ENCODE measurements around the gene CNTNAP1. TPM values are rescaled to one million over a fixed set of nuclear protein-coding genes. Genes with fewer than 3 reads are reported as not detected.

CNTNAP1 gene
- total and polyA plus RNA-seq, 9 of the 15 experiments (the other 6 are each of a cell fraction or from before 2014, with no cell fraction given): 0.10 to 1.8 (median 0.62) TPM

DNA sequence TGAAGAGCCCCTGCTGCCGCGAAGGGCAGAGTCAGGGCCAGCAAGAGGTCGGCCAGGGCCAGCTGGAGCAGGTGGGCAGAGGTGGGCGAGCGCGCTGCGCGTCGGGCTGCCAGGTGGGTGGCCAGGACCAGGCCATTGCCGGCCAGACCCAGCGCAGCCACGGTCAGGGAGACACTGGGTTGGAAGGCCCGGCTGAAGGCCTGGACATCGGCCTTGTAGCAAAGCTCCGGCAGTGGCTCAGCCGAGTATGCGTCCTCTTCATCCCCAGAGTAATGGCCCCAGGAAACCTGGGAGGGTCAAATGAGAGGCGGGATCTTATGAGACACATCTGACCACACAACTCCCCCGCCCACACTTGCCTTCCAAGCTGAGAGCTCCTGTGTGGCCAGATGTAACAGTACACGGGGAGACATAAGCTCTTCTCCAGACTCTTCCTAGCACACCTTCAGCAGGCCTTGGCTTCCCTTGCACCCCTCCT lies 2.0 kb upstream of the CNTNAP1 start (continued):
- TF ChIP-seq RBM34 (IDR thresholded peaks at IDR 0.05; ENCODE audit: borderline replicate concordance, insufficient read depth, low read length): no peak
- TF ChIP-seq, protein P1, sequence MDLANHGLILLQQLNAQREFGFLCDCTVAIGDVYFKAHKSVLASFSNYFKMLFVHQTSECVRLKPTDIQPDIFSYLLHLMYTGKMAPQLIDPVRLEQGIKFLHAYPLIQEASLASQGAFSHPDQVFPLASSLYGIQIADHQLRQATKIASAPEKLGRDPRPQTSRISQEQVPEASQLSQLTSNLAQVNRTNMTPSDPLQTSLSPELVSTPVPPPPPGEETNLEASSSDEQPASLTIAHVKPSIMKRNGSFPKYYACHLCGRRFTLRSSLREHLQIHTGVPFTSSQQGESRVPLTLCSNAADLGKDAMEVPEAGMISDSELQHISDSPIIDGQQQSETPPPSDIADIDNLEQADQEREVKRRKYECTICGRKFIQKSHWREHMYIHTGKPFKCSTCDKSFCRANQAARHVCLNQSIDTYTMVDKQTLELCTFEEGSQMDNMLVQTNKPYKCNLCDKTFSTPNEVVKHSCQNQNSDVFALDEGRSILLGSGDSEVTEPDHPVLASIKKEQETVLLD (IDR thresholded peaks at IDR 0.05): no peak
- peak; percentile 76 for TF ChIP-seq EHMT2 (IDR thresholded peaks at IDR 0.05)
- no peak for TF ChIP-seq MBD2 (IDR thresholded peaks at IDR 0.05; ENCODE audit: borderline replicate concordance, low read depth)
- TF ChIP-seq RBM14 (IDR thresholded peaks at IDR 0.05; ENCODE audit: borderline replicate concordance, insufficient read depth, low read depth, low read length): no peak
- TF ChIP-seq, protein P2, sequence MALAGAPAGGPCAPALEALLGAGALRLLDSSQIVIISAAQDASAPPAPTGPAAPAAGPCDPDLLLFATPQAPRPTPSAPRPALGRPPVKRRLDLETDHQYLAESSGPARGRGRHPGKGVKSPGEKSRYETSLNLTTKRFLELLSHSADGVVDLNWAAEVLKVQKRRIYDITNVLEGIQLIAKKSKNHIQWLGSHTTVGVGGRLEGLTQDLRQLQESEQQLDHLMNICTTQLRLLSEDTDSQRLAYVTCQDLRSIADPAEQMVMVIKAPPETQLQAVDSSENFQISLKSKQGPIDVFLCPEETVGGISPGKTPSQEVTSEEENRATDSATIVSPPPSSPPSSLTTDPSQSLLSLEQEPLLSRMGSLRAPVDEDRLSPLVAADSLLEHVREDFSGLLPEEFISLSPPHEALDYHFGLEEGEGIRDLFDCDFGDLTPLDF (CRISPR knock-in tag; IDR thresholded peaks at IDR 0.05): no peak
- TF ChIP-seq, protein P3, sequence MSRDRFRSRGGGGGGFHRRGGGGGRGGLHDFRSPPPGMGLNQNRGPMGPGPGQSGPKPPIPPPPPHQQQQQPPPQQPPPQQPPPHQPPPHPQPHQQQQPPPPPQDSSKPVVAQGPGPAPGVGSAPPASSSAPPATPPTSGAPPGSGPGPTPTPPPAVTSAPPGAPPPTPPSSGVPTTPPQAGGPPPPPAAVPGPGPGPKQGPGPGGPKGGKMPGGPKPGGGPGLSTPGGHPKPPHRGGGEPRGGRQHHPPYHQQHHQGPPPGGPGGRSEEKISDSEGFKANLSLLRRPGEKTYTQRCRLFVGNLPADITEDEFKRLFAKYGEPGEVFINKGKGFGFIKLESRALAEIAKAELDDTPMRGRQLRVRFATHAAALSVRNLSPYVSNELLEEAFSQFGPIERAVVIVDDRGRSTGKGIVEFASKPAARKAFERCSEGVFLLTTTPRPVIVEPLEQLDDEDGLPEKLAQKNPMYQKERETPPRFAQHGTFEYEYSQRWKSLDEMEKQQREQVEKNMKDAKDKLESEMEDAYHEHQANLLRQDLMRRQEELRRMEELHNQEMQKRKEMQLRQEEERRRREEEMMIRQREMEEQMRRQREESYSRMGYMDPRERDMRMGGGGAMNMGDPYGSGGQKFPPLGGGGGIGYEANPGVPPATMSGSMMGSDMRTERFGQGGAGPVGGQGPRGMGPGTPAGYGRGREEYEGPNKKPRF (IDR thresholded peaks at IDR 0.05; ENCODE audit: low read depth, low read length): no peak
- TF ChIP-seq, protein P4, sequence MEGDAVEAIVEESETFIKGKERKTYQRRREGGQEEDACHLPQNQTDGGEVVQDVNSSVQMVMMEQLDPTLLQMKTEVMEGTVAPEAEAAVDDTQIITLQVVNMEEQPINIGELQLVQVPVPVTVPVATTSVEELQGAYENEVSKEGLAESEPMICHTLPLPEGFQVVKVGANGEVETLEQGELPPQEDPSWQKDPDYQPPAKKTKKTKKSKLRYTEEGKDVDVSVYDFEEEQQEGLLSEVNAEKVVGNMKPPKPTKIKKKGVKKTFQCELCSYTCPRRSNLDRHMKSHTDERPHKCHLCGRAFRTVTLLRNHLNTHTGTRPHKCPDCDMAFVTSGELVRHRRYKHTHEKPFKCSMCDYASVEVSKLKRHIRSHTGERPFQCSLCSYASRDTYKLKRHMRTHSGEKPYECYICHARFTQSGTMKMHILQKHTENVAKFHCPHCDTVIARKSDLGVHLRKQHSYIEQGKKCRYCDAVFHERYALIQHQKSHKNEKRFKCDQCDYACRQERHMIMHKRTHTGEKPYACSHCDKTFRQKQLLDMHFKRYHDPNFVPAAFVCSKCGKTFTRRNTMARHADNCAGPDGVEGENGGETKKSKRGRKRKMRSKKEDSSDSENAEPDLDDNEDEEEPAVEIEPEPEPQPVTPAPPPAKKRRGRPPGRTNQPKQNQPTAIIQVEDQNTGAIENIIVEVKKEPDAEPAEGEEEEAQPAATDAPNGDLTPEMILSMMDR (IDR thresholded peaks at IDR 0.05 in 2 of 3, conservative IDR thresholded peaks at IDR 0.05 in 1 of 3; ENCODE audit: insufficient read depth in 2 of 3, low read depth in 1 of 3, low read length in 3 of 3): no peak
- TF ChIP-seq MYNN (IDR thresholded peaks at IDR 0.05): no peak
- no peak for TF ChIP-seq MYNN (CRISPR knock-in tag; IDR thresholded peaks at IDR 0.05)
- TF ChIP-seq ZNF431 (CRISPR knock-in tag; IDR thresholded peaks at IDR 0.05): no peak; the same call in 1 of the 2 replicates
- TF ChIP-seq, protein P5, sequence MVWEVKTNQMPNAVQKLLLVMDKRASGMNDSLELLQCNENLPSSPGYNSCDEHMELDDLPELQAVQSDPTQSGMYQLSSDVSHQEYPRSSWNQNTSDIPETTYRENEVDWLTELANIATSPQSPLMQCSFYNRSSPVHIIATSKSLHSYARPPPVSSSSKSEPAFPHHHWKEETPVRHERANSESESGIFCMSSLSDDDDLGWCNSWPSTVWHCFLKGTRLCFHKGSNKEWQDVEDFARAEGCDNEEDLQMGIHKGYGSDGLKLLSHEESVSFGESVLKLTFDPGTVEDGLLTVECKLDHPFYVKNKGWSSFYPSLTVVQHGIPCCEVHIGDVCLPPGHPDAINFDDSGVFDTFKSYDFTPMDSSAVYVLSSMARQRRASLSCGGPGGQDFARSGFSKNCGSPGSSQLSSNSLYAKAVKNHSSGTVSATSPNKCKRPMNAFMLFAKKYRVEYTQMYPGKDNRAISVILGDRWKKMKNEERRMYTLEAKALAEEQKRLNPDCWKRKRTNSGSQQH (CRISPR knock-in tag; IDR thresholded peaks at IDR 0.05): no peak
- TF ChIP-seq, protein P6, sequence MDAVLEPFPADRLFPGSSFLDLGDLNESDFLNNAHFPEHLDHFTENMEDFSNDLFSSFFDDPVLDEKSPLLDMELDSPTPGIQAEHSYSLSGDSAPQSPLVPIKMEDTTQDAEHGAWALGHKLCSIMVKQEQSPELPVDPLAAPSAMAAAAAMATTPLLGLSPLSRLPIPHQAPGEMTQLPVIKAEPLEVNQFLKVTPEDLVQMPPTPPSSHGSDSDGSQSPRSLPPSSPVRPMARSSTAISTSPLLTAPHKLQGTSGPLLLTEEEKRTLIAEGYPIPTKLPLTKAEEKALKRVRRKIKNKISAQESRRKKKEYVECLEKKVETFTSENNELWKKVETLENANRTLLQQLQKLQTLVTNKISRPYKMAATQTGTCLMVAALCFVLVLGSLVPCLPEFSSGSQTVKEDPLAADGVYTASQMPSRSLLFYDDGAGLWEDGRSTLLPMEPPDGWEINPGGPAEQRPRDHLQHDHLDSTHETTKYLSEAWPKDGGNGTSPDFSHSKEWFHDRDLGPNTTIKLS (IDR thresholded peaks at IDR 0.05; ENCODE audit: borderline replicate concordance, low read depth): peak; percentile 16; the same call in 1 of the 2 replicates
- no peak for TF ChIP-seq HMG20A (CRISPR knock-in tag; conservative IDR thresholded peaks at IDR 0.05)
- TF ChIP-seq, protein P7, sequence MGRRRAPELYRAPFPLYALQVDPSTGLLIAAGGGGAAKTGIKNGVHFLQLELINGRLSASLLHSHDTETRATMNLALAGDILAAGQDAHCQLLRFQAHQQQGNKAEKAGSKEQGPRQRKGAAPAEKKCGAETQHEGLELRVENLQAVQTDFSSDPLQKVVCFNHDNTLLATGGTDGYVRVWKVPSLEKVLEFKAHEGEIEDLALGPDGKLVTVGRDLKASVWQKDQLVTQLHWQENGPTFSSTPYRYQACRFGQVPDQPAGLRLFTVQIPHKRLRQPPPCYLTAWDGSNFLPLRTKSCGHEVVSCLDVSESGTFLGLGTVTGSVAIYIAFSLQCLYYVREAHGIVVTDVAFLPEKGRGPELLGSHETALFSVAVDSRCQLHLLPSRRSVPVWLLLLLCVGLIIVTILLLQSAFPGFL (CRISPR knock-in tag; IDR thresholded peaks at IDR 0.05): no peak
- TF ChIP-seq PHB2 (IDR thresholded peaks at IDR 0.05; ENCODE audit: low read depth): no peak
- TF ChIP-seq RAD21 (CRISPR knock-in tag; conservative IDR thresholded peaks at IDR 0.05 in 1 of 2, IDR thresholded peaks at IDR 0.05 in 1 of 2): no peak

All from K562 (cell line).